Measurements from ENCODE around the gene HHIPL1. TPM values are rescaled to one million over a fixed set of nuclear protein-coding genes. Genes with fewer than 3 reads are reported as not detected.

The HHIPL1 gene
- total RNA-seq, 1 experiment from 2014 or later: 2.6 TPM

DNA sequence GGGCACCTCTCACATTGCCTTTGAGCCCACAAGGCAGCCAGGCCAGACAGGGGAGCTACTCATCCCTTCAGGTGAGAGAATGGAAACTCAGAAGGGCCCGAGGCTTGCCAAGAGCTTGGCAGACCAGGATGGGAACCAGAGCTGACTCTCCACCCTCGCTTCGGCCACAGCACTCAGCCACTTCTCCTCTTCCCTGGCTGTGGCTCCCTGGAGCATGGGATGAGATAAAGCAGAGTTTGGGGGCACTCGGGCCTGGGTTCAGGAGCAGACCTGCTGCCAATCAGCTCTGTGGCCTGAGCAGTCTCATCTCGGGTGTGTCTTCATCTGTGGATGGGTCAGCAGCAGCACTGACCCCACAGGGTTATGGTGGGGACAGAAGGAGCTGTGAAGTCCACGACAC is 20.9 kb upstream of the HHIPL1 start:
- TF ChIP-seq, protein P1, sequence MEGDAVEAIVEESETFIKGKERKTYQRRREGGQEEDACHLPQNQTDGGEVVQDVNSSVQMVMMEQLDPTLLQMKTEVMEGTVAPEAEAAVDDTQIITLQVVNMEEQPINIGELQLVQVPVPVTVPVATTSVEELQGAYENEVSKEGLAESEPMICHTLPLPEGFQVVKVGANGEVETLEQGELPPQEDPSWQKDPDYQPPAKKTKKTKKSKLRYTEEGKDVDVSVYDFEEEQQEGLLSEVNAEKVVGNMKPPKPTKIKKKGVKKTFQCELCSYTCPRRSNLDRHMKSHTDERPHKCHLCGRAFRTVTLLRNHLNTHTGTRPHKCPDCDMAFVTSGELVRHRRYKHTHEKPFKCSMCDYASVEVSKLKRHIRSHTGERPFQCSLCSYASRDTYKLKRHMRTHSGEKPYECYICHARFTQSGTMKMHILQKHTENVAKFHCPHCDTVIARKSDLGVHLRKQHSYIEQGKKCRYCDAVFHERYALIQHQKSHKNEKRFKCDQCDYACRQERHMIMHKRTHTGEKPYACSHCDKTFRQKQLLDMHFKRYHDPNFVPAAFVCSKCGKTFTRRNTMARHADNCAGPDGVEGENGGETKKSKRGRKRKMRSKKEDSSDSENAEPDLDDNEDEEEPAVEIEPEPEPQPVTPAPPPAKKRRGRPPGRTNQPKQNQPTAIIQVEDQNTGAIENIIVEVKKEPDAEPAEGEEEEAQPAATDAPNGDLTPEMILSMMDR (conservative IDR thresholded peaks at IDR 0.05): no peak
- H3K79me1 ChIP-seq (ENCODE audit: insufficient read depth, low read depth, low read length, poor library complexity, severe bottlenecking): no peaks in the 10 kb centered on the region
- no peak for DNase-seq
- Mint-ChIP-seq H3K27ac (no peak overlapping the region; a peak in 1 of 7 replicates), H3K27me3 (ENCODE audit: low read depth) (no peaks in the 10 kb centered on the region; the same call in 1 of the 2 replicates), H3K9me3 (no peaks in the 10 kb centered on the region), H3K4me3 (no peak overlapping the region), H3K36me3 (ENCODE audit: insufficient read depth in 1 of 3, low read depth in 3 of 3) (no peaks in the 10 kb centered on the region; a peak in 1 of 7 replicates), H3K4me1 (peaks cover 14 to 27% of the 10 kb centered on the region in 2 experiments)
- H3K9ac ChIP-seq (ENCODE audit: extremely low read depth, insufficient read length, low read length): no peak overlapping the region
- no peaks in the 10 kb centered on the region for H3K79me2 ChIP-seq (ENCODE audit: insufficient read depth, low read length)
- no peaks in the 10 kb centered on the region for H3K9me3 ChIP-seq (ENCODE audit: control insufficient read depth, low read depth, low read length)
- no peak overlapping the region for H2BK120ac ChIP-seq (ENCODE audit: low read depth, low read length, poor library complexity, severe bottlenecking)
- no peak overlapping the region for H2BK15ac ChIP-seq (ENCODE audit: low read depth, low read length)
- WGBS (ENCODE audit: extremely low coverage, insufficient read length, low lambda C conversion rate): no CpG with 5 or more reads among the region's 6 CpGs
- no peak overlapping the region for H4K91ac ChIP-seq (ENCODE audit: insufficient read length, low read depth, low read length)
- H2AK5ac ChIP-seq (ENCODE audit: insufficient read length, low read length): no peak overlapping the region
- no peak overlapping the region for H3K27ac ChIP-seq (ENCODE audit: insufficient read length, low read depth, low read length)
- H3K4me2 ChIP-seq (ENCODE audit: insufficient read depth, insufficient read length, low read length): no peak overlapping the region
- no peaks in the 10 kb centered on the region for H3K27me3 ChIP-seq (ENCODE audit: insufficient read depth, low read length)
- H3K4ac ChIP-seq (ENCODE audit: low read depth, low read length): no peak overlapping the region
- no peaks in the 10 kb centered on the region for H4K20me1 ChIP-seq (ENCODE audit: control insufficient read depth, insufficient read depth, insufficient read length)
- H3K4me1 ChIP-seq (ENCODE audit: insufficient read depth, low read length): peaks cover 2% of the 10 kb centered on the region; the same call in 1 of the 2 replicates
- no peak overlapping the region for H2BK20ac ChIP-seq (ENCODE audit: low read depth, low read length, poor library complexity, severe bottlenecking)
- no peak overlapping the region for H2AFZ ChIP-seq (ENCODE audit: low read length)
- no peak overlapping the region for H3K18ac ChIP-seq (ENCODE audit: insufficient read length, low read depth, low read length)
- no peak overlapping the region for H3K56ac ChIP-seq (ENCODE audit: insufficient read length, low read depth, low read length)
- H3T11ph ChIP-seq (ENCODE audit: low read length): no peak overlapping the region
- H2BK12ac ChIP-seq (ENCODE audit: insufficient read length, low read depth, low read length): no peak overlapping the region
- no peak overlapping the region for H4K5ac ChIP-seq (ENCODE audit: insufficient read length, low read depth, low read length)
- no peak overlapping the region for H4K8ac ChIP-seq (replicated peaks; ENCODE audit: insufficient read length, low read depth, low read length)
- no peak overlapping the region for H3K14ac ChIP-seq (ENCODE audit: insufficient read depth, low read length)
- H3K23ac ChIP-seq (ENCODE audit: insufficient read length, low read depth, low read length): no peak overlapping the region
- no peak overlapping the region for H2BK5ac ChIP-seq (ENCODE audit: insufficient read length, low read length)
- no peaks in the 10 kb centered on the region for H3K23me2 ChIP-seq (ENCODE audit: insufficient read length, low read depth, low read length, poor library complexity, severe bottlenecking)

Data from H9 (cell line).